ENCODE data around the gene ANAPC16. TPM values are rescaled to one million over a fixed set of nuclear protein-coding genes. Genes with fewer than 3 reads are reported as not detected.
"Not testable (repeated sequence)": the region's sequence is repeated elsewhere in the genome, so short reads cannot be mapped to it uniquely, and the experiment has no call there.

The ANAPC16 gene
- total RNA-seq, 1 experiment from 2014 or later = 52.3 TPM

GRCh38 chr10:72255977-72256729, 40.3 kb downstream of the ANAPC16 start:
- DNase-seq (ENCODE audit: low read depth, low spot score) = no peak
- in situ Hi-C loops (cut with HindIII; ENCODE audit: low pct_unique_long_range_greater_than_20kb, low sequenced_read_pairs) = no loop called here

GRCh38 chr10:72257051-72257892, 41.5 kb downstream of the ANAPC16 start:
- in situ Hi-C loops (cut with HindIII; ENCODE audit: low pct_unique_long_range_greater_than_20kb, low sequenced_read_pairs) = no loop called here
- no peak for DNase-seq (ENCODE audit: low read depth, low spot score)

GRCh38 chr10:72258617-72259016, 42.8 kb downstream of the ANAPC16 start:
- in situ Hi-C loops (cut with HindIII; ENCODE audit: low pct_unique_long_range_greater_than_20kb, low sequenced_read_pairs) = no loop called here
- DNase-seq (ENCODE audit: low read depth, low spot score) = peak; percentile 28

- in situ Hi-C loops (cut with HindIII; ENCODE audit: low pct_unique_long_range_greater_than_20kb, low sequenced_read_pairs) = no loop called here
- no peak for DNase-seq (ENCODE audit: low read depth, low spot score)
Observed at GRCh38 chr10:72259491-72260238, 43.9 kb downstream of the ANAPC16 start.

GRCh38 chr10:72260239-72260975, 44.6 kb downstream of the ANAPC16 start:
- in situ Hi-C loops (cut with HindIII; ENCODE audit: low pct_unique_long_range_greater_than_20kb, low sequenced_read_pairs) = no loop called here
- peak; percentile 98 for DNase-seq (ENCODE audit: low read depth, low spot score)

DNA sequence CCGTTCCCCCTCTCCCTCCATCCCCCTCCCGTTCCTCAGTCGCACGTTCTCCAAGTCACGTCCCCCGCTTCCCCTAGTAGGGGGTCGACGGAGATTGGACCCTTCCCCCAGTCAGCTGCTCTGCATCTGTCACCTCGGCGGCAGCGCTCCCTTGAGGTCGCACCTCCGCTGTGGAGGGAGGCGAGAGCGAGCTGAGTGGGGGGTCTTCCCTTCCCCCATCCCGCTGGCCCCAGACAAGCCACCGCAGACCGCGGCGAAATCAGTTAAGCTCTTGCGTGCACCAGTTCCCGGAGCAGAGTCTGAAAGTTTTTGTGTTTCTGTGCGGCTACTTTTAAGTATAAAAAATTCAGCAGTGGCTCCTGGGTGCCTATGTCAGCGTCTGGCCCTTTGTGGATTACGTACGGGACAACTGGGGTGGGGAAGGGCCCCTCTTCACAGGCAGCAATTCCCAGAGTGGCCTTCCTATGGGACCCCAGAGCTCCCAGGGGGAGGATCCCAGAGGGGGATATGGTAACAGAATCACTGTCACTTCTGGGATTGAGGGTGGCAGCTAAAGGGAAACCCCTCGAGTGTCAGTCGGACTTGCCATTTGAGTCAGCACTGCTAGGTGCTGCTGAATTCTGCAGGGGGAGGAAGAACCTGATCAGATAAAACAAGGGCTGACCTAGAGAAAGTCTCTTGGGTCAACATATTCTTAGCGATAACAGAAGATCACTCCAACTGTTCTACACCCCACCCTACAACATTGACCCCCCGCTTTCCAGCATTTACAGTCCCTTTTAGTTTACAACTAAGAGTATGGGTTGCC, 45.4 kb downstream of the ANAPC16 start:
- in situ Hi-C loops (cut with HindIII; ENCODE audit: low pct_unique_long_range_greater_than_20kb, low sequenced_read_pairs) = no loop called here
- DNase-seq (ENCODE audit: low read depth, low spot score) = peak; percentile 23

GRCh38 chr10:72261784-72262404, 46.1 kb downstream of the ANAPC16 start:
- DNase-seq (ENCODE audit: low read depth, low spot score) = no peak
- in situ Hi-C loops (cut with HindIII; ENCODE audit: low pct_unique_long_range_greater_than_20kb, low sequenced_read_pairs) = no loop called here

- DNase-seq (ENCODE audit: low read depth, low spot score) = peak; percentile 31
- in situ Hi-C loops (cut with HindIII; ENCODE audit: low pct_unique_long_range_greater_than_20kb, low sequenced_read_pairs) = no loop called here
Observed at GRCh38 chr10:72263613-72264241, 47.9 kb downstream of the ANAPC16 start.

- in situ Hi-C loops (cut with HindIII; ENCODE audit: low pct_unique_long_range_greater_than_20kb, low sequenced_read_pairs) = no loop called here
- DNase-seq (ENCODE audit: low read depth, low spot score) = no peak
Observed at GRCh38 chr10:72264536-72264935, 48.7 kb downstream of the ANAPC16 start.

DNA sequence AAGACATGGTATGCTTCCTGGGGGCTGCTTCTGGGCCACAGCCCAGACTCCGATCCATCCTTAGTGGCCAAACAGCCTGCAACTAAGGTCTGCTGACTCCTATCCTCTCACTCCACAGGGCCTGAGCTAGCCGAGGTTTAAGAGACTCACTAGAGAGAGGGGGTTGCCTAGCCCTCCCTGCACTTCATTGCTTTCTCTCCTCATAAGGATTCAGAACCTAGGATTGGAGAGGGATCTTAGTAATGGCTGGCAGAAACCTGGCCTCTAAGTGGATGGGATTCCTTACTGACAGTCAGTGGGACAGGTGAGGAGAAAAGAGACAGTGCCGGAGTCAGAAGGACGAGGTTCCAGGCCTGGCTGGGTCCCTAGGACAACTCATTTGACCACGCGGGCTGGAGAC, 49.7 kb downstream of the ANAPC16 start:
- in situ Hi-C loops (cut with HindIII; ENCODE audit: low pct_unique_long_range_greater_than_20kb, low sequenced_read_pairs) = no loop called here
- no peak for DNase-seq (ENCODE audit: low read depth, low spot score)

- in situ Hi-C loops (cut with HindIII; ENCODE audit: low pct_unique_long_range_greater_than_20kb, low sequenced_read_pairs) = no loop called here
- DNase-seq (ENCODE audit: low read depth, low spot score) = no peak
Observed at GRCh38 chr10:72265990-72266865, 50.4 kb downstream of the ANAPC16 start.

- DNase-seq (ENCODE audit: low read depth, low spot score) = no peak
- in situ Hi-C loops (cut with HindIII; ENCODE audit: low pct_unique_long_range_greater_than_20kb, low sequenced_read_pairs) = no loop called here
Observed at GRCh38 chr10:72267381-72267780, 51.6 kb downstream of the ANAPC16 start.

DNA sequence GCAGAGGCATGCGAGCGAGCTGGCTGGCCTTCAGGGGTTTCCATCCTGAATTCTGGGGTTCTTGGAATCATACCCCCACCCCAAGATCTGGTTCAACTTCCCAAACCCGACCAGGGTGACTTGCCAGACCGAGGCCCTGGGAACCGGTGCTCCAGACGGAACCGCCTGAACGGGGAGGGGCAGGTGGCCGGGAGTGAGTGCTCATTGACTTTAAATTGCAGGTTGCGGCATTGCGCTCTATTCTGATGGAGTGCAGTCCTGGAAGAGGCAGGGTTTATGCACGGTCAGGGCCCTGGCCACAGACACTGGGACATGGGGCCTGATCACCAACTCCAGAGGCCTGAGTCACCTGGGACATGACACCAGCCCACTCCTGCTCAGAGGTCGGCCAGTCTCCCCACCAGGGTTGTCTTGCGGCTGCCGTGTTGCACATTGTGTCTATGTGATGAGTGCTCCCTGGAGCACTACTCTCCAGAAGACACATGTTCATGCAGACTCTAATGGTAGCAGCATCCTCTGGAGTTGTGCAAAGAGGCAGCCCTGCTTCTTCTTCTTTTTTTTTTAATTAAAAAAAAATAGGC, 52.1 kb downstream of the ANAPC16 start:
- in situ Hi-C loops (cut with HindIII; ENCODE audit: low pct_unique_long_range_greater_than_20kb, low sequenced_read_pairs) = no loop called here
- DNase-seq (ENCODE audit: low read depth, low spot score) = no peak

GRCh38 chr10:72268475-72269200, 52.8 kb downstream of the ANAPC16 start:
- in situ Hi-C loops (cut with HindIII; ENCODE audit: low pct_unique_long_range_greater_than_20kb, low sequenced_read_pairs); DNase-seq (ENCODE audit: low read depth, low spot score): not testable (repeated sequence)

All from SK-MEL-5 (cell line).